Measurements from ENCODE around the gene HRH4. TPM values are rescaled to one million over a fixed set of nuclear protein-coding genes. Genes with fewer than 3 reads are reported as not detected.

HRH4 gene
- total RNA-seq, 1 donor, result 0.54 TPM

GRCh38 chr18:24462838-24463775 is 2.7 kb downstream of the HRH4 start:
- DNase-seq (ENCODE audit: low read depth in 2 of 3, low spot score in 2 of 3), result no peak

- DNase-seq (ENCODE audit: low read depth in 2 of 3, low spot score in 2 of 3), result no peak
Measured at GRCh38 chr18:24465486-24465885, 5.0 kb downstream of the HRH4 start.

GRCh38 chr18:24466771-24467170 is 6.3 kb downstream of the HRH4 start:
- no peak for DNase-seq (ENCODE audit: low read depth in 2 of 3, low spot score in 2 of 3)

GRCh38 chr18:24470022-24470618 is 9.7 kb downstream of the HRH4 start:
- no peak for DNase-seq (ENCODE audit: low read depth in 2 of 3, low spot score in 2 of 3)

GRCh38 chr18:24470805-24471204 is 10.4 kb downstream of the HRH4 start:
- no peak for DNase-seq (ENCODE audit: low read depth in 2 of 3, low spot score in 2 of 3)

- DNase-seq (ENCODE audit: low read depth in 2 of 3, low spot score in 2 of 3), result no peak
Measured at GRCh38 chr18:24472591-24472990, 12.2 kb downstream of the HRH4 start.

- DNase-seq (ENCODE audit: low read depth in 2 of 3, low spot score in 2 of 3), result no peak
Measured at GRCh38 chr18:24474406-24474805, 14.0 kb downstream of the HRH4 start.

GRCh38 chr18:24475926-24476589 is 15.6 kb downstream of the HRH4 start:
- DNase-seq (ENCODE audit: low read depth in 2 of 3, low spot score in 2 of 3), result no peak

- DNase-seq (ENCODE audit: low read depth in 2 of 3, low spot score in 2 of 3), result no peak
Measured at GRCh38 chr18:24479371-24479770, 18.9 kb downstream of the HRH4 start.

GRCh38 chr18:24482821-24483220 is 22.4 kb downstream of the HRH4 start:
- no peak for DNase-seq (ENCODE audit: low read depth in 2 of 3, low spot score in 2 of 3)

GRCh38 chr18:24485681-24486080 is 25.2 kb downstream of the HRH4 start:
- no peak for DNase-seq (ENCODE audit: low read depth in 2 of 3, low spot score in 2 of 3)

- DNase-seq (ENCODE audit: low read depth in 2 of 3, low spot score in 2 of 3), result no peak
Measured at GRCh38 chr18:24486684-24487083, 26.2 kb downstream of the HRH4 start.

- peak in 2 of 3 donors; percentile 46 to 78 for DNase-seq (ENCODE audit: low read depth in 2 of 3, low spot score in 2 of 3)
Measured at GRCh38 chr18:24488824-24489493, 28.5 kb downstream of the HRH4 start.

GRCh38 chr18:24490539-24490938 is 30.1 kb downstream of the HRH4 start:
- peak in 1 of 3 donors; percentile 46 for DNase-seq (ENCODE audit: low read depth in 2 of 3, low spot score in 2 of 3)

- DNase-seq (ENCODE audit: low read depth in 2 of 3, low spot score in 2 of 3), result no peak
Measured at GRCh38 chr18:24491927-24492834, 31.7 kb downstream of the HRH4 start.

GRCh38 chr18:24494586-24494985 is 34.1 kb downstream of the HRH4 start:
- DNase-seq (ENCODE audit: low read depth in 2 of 3, low spot score in 2 of 3), result no peak

- no peak for DNase-seq (ENCODE audit: low read depth in 2 of 3, low spot score in 2 of 3)
Measured at GRCh38 chr18:24497031-24497754, 36.8 kb downstream of the HRH4 start.

GRCh38 chr18:24499814-24500213 is 39.4 kb downstream of the HRH4 start:
- DNase-seq (ENCODE audit: low read depth in 2 of 3, low spot score in 2 of 3), result no peak

GRCh38 chr18:24500217-24500616 is 39.8 kb downstream of the HRH4 start:
- no peak for DNase-seq (ENCODE audit: low read depth in 2 of 3, low spot score in 2 of 3)

Measured in hematopoietic multipotent progenitor cell (in vitro differentiated cells).